HG02970 (cell line): Measurements from ENCODE around the gene CATSPER1.
"Not testable (repeated sequence)": the region's sequence is repeated elsewhere in the genome, so short reads cannot be mapped to it uniquely, and the experiment has no call there.

ENCODE experiments used
- ATAC-seq: cut with Tn5 transposase; IDR thresholded peaks from one replicate; pipeline ENCODE4 v1.9.1; 2021; ENCODE audit warnings: mild to moderate bottlenecking, moderate library complexity, moderate number of reproducible peaks; ENCODE audit not compliant: unreplicated experiment, low FRiP score

The CATSPER1 gene

GRCh38 chr11:66022401-66023185 lies 3.7 kb downstream of the CATSPER1 start:
- ATAC-seq = no peak

DNA sequence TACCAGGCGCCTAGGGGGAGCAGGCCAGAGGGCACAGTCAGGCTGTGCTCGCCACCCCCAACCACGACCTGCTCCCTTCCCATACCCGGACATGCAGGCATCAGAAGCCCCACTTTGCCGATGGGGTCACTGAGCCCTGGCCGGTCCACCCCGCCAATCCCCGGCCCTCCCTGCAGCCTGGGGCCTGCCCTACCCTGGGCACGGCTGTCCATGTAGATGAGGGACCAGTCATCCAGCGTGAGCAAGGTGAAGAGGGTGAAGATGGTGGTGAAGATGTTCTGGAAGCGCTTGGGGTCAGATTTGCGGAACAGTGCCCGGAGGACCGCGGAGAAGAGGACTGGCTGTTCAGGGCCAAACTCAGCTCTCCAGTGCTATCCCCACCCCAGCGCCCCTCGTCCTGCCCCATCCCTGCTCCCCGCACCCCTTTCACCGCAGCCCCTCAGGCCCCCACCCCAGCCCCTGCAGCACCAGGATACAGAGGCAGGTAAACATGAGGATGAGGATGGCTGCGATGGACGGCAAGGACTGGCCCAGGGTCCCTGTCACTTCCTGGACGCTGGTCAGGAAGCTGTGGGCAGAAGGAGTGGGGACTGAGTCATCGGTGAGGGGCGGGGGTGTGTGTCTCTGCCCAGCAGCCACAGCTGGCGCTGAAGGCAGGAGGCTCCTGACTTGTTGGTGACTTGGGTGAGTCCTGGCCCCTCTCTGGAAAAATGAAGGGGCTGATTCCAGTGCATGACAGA lies 5.5 kb downstream of the CATSPER1 start:
- no peak for ATAC-seq

- no peak for ATAC-seq
Observed at GRCh38 chr11:66020212-66020611, 6.1 kb downstream of the CATSPER1 start.

- ATAC-seq = no peak
Observed at GRCh38 chr11:66017321-66017720, 9.0 kb downstream of the CATSPER1 start.

DNA sequence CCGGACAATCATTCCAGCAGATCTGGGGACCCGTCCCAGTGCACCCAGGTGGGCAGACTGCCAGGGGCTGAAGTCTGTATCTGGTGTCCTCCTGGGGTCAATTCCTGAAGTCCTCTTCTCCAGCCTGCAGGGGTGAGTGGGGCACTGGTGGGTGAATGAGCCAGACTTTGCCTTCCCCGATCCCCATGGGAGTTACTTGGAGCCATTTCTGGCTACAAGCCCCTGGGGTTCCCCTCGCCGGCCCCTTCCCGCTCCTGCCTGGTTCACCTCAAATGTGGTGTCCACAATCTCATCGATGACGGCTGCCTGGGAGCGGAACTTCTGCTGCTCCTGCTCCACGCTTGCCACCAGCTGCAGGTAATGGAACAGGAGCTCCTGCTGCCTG lies 9.5 kb downstream of the CATSPER1 start:
- ATAC-seq = no peak

DNA sequence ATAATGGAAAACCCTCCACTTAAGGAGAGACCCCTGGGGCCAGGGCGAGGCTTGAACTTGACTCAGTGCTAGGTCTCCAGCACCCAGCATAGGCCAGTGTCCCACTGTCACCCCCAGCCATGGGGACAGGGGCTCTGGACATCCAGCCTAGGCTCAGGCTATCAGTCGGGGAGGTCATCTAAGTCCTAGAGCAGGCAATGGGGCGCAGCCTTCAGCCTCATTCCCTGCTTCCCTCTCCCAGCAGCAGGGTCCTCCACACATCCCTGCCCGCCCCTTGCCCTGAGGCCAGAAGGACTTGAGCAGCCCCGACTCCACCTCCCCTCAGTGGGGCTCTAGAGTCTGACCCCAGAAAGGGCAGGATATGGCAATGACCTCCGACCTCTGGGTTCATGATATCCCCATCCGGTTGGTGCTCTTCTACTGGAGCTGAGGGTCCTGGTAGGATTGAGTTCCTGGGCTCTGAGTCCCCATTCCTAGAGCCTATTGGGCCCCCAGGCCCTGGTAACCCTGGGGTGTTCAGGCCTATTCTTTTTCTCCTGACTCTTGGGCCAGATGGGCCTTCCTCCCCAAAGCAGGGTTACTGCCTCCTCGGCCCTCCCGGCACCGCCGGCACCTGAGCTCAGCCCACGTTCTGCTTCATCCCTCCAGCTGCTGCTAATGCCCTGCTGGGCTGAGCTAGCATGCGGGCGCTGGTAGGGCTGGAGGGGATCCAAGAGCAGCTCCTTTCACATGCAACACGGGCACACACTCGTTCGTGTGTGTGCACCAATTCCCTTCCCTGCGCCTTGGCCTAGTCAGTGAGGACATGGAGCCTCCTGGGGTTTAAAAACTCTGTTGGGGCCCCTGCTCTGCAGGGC lies 10.1 kb downstream of the CATSPER1 start:
- no peak for ATAC-seq

GRCh38 chr11:66015454-66015881 lies 10.8 kb downstream of the CATSPER1 start:
- ATAC-seq = no peak

DNA sequence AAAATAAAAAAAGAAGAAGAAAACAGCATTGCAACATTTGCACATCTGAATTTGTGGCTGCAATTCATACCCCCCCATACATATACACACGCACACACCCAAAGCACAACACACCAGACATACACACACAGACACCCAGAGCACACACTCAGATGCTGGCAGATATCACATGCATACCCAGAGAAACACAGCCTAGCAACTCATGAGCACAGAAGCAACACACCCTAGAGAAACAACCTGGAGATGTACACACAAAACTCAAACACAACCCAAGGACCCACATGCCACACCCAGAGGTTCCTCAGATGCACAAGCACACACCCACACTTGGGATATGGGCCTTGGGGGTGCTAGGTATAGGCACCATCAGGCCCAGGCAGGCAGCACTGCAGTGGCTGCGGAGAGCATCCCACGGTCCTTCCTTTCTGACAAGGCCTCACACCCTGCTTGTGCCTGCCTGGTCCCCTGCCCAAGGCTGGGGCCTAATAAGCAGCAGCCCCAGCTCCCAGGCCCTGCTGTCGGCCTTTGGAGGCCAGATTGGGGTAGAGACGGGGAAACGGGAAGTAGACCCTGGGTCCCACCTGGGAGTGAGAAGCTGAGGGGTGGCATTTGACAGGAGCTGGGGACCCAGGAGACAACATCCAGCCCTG lies 11.3 kb downstream of the CATSPER1 start:
- no peak for ATAC-seq

- no peak for ATAC-seq
Observed at GRCh38 chr11:66013762-66014100, 12.5 kb downstream of the CATSPER1 start.

GRCh38 chr11:66012946-66013761 lies 13.1 kb downstream of the CATSPER1 start:
- ATAC-seq = no peak

- no peak for ATAC-seq
Observed at GRCh38 chr11:66012371-66012945, 13.8 kb downstream of the CATSPER1 start.

- ATAC-seq = no peak
Observed at GRCh38 chr11:66011785-66012303, 14.4 kb downstream of the CATSPER1 start, which contains the start of gene CST6. TSS of gene CST6 (plus strand) at chr11:66012008. CDS start at chr11:66012045, 37 bp downstream.

DNA sequence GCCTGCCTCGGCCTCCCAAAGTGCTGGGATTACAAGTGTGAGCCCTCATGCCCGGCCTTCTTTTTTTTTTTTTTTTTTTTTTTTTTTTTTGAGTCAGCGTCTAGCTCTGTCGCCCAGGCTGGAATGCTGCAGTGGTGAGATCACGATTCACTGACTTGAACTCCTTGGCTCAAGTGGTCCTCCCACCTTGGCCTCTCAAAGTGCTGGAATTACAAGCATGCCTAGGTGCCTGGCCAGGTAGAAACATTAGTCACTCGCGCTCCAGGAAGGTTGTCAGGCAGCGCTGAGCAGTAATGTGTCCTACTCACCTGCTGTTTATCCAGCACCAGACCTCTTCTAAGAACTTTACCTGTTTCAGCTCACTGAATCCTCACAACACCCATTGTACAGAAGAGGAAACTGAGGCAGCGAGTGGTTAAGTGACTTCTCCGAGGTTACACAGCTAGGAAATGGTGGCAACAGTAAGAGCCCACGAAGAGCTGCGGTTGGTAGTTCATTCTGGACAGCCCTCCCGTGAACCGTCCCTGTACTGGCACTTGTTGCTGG lies 15.0 kb downstream of the CATSPER1 start:
- ATAC-seq = no peak

GRCh38 chr11:66010036-66010435 lies 16.2 kb downstream of the CATSPER1 start:
- not testable (repeated sequence) for ATAC-seq

DNA sequence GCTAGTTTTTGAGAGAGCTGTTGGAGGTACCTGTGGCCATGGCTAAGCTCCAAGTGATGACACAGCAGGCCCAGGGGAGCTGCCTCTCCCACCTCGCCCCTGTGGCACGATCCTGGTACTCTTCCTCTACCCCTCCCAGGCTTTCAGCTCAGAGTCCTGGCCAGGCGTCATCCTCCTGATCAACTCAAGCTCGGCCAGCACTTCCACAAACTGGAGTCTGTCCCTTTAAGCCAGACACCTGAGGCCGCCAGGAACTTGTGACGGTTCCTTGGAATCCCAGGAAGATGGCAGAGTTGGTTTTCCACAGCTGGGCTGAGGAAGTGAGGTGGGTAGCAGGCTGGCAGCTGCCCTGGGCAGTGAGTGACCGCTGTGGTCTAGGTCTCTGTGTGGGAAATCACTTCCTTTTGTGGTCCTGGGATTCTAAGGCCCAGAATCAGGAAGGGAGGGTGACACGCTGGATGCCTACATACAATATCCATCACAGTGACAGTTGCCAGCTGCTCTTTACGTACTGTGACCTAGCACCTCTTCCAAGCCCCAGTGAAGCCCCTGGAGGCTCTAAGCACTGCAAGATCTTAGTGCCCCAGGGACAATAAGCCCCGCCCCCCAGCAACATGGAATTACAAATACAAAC lies 17.7 kb downstream of the CATSPER1 start:
- ATAC-seq = no peak

- no peak for ATAC-seq
Observed at GRCh38 chr11:66008095-66008467, 18.2 kb downstream of the CATSPER1 start.

- no peak for ATAC-seq
Observed at GRCh38 chr11:66007201-66007634, 19.1 kb downstream of the CATSPER1 start.

- ATAC-seq = no peak
Observed at GRCh38 chr11:66006891-66007176, 19.4 kb downstream of the CATSPER1 start.
